ENCODE measurements around the gene KRTAP10-9.
"Not testable (repeated sequence)": the region's sequence is repeated elsewhere in the genome, so short reads cannot be mapped to it uniquely, and the experiment has no call there.

- TF ChIP-seq CTCF (conservative IDR thresholded peaks at IDR 0.05); ZFX (IDR thresholded peaks at IDR 0.05): not testable (repeated sequence)
These were observed 16.6 kb upstream of the KRTAP10-9 start for GRCh38 chr21:44610157-44610843.
